ENCODE measurements around the gene SOS2.

Gene SOS2

DNA sequence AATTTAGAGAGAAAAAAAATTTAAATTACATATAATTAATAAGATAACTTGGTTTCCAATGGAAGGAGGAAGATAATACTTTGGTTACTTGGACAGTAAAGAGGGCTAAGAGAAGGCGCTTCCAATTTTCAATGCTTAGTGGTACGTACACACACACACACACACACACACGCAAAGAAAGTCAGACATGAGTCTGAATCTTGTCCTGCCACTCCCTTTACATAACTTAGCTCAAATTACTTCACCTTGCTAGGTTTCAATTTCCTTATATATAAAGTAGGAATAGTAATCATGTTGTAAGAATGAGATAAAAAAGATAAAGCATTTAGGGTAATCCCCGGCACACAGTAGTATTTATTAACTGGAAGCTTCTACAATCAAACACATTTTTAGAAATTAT, 75.3 kb downstream of the SOS2 start:
- DNase-seq (ENCODE audit: insufficient read length, low spot score): no peak
- TF ChIP-seq, protein P1, sequence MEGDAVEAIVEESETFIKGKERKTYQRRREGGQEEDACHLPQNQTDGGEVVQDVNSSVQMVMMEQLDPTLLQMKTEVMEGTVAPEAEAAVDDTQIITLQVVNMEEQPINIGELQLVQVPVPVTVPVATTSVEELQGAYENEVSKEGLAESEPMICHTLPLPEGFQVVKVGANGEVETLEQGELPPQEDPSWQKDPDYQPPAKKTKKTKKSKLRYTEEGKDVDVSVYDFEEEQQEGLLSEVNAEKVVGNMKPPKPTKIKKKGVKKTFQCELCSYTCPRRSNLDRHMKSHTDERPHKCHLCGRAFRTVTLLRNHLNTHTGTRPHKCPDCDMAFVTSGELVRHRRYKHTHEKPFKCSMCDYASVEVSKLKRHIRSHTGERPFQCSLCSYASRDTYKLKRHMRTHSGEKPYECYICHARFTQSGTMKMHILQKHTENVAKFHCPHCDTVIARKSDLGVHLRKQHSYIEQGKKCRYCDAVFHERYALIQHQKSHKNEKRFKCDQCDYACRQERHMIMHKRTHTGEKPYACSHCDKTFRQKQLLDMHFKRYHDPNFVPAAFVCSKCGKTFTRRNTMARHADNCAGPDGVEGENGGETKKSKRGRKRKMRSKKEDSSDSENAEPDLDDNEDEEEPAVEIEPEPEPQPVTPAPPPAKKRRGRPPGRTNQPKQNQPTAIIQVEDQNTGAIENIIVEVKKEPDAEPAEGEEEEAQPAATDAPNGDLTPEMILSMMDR (IDR thresholded peaks at IDR 0.05; ENCODE audit: insufficient read depth, missing control alignments): no peak
- no peak for FAIRE-seq

DNA sequence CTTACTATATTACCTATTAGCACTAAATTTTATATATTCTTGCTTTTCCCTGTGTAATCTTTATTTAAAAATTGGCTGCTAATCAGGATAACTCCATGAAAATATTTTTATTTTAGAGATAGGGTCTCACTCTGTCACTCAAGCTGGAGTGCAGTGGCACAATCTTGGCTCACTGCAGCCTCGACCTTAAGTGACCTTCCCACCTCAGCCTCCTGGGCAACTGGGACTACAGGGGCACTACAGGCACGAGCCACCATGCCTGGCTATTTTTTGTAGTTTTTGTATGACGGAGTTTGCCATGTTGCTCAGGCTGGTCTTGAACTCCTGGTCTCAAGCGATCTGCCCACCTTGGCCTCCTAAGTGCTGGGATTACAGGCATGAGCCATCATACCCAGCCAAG, 82.6 kb downstream of the SOS2 start:
- FAIRE-seq (no peak), DNase-seq (ENCODE audit: insufficient read length, low spot score) (no peak)
- TF ChIP-seq, protein P1 (IDR thresholded peaks at IDR 0.05; ENCODE audit: insufficient read depth, missing control alignments): no peak

DNA sequence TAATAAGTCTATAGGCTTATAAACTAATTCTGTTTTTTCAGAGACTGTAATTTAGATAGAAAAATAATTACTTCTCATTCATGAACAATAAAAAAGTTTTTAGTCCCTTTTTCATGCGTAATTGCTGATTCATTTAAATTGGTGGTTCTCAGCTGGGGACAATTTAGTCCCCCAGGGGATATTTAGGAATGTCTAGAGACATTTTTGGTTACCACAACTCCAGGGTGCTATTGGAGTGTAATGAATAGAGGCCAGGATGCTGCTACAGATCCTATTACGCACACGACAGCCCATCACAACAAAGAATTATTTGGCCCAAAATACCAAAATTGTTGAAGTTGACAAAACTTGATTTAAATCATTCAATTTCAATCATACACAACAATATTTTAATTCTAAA, 92.2 kb downstream of the SOS2 start:
- no peak for FAIRE-seq

DNA sequence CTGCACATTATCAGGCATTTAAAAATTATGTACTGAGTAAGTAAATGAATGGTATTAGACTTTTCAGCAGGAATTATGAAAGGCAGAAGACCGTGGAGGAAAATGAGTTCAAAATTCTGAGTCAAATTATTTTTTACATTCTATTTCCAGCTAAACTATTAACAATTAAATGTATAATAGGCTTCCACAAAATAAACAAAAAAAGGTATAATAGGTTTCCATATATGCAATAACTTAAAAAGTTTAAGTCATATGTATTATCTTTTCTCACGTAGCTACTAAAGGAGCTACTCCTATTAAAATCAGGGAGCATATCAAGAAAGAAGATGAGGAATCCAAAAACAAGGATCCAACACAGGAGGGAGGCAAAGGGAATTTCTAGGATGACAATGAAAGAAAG, 103.6 kb downstream of the SOS2 start:
- DNase-seq (ENCODE audit: insufficient read length, low spot score): no peak
- FAIRE-seq: no peak
- TF ChIP-seq, protein P1 (IDR thresholded peaks at IDR 0.05; ENCODE audit: insufficient read depth, missing control alignments): no peak

More for the DNA sequence above, 92.2 kb downstream of the SOS2 start:
- DNase-seq (ENCODE audit: insufficient read length, low spot score): no peak
- TF ChIP-seq, protein P1 (IDR thresholded peaks at IDR 0.05; ENCODE audit: insufficient read depth, missing control alignments): no peak

DNA sequence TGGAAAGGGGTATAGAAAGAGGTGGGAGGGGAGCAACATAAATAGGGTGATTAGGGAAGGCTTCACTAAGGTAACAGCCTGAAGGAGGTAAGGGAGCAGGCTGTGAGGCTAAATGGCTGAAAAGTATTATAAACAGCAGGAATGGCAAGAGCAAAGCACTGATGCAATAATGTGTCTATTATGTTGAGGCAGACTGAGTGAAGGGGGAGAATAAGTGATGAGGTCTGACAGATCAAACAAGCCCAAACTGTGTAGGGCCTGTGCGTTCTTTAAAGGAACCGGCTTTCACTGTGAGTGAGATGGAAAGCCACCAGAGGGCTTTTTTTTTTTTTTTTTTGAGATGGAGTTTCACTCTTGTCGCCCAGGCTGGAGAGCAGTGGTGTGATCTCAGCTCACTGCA, 108.3 kb downstream of the SOS2 start:
- TF ChIP-seq, protein P1 (IDR thresholded peaks at IDR 0.05; ENCODE audit: insufficient read depth, missing control alignments): no peak
- DNase-seq (ENCODE audit: insufficient read length, low spot score) (no peak), FAIRE-seq (no peak)

DNA sequence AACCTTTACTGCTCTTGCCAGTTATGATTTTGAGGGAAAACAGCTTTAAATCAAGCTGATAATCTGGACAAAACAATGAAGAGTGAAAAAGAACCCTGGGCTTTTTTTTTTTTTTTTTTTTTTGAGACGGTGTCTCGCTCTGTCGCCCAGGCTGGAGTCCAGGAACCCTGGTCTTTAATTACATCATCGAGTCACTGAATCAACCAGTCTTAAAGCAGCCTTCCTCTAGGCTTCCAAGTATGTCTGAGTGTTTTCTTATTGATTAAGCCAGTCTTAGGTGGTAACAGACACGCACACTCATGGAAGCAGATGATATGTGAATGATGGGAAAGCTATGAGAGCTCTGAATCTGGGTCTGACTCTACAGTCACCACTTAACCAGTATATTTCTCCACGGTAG, 109.1 kb downstream of the SOS2 start:
- FAIRE-seq (no peak), DNase-seq (ENCODE audit: insufficient read length, low spot score) (no peak)
- TF ChIP-seq, protein P1 (IDR thresholded peaks at IDR 0.05; ENCODE audit: insufficient read depth, missing control alignments): no peak

DNA sequence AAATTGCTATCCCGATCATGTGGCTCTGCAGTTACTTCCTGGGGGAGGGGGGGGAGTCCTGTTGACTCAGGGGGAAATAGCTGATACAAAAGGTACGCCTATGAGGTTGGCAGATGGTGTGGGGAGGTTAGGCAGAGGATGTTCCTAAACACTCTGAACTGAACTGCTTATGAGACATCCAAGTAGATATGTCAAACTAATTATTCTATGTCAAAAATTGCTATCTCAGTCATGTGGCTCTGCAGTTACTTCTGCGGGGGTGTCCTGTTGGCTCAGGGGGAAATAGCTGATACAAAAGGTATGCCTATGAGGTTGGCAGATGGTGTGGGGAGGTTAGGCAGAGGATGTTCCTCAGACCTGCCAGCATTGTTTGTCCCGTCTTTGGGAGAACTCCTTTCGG, 109.9 kb downstream of the SOS2 start:
- TF ChIP-seq, protein P1 (IDR thresholded peaks at IDR 0.05; ENCODE audit: insufficient read depth, missing control alignments): no peak
- DNase-seq (ENCODE audit: insufficient read length, low spot score) (no peak), FAIRE-seq (no peak)

Data from D721Med (cell line).